LNCAP (cell line): ENCODE measurements around the gene NT5C1A.

Experiments used
- TF ChIP-seq, protein P1 (sequence below): fragments of 450-650 bp; IDR thresholded peaks from 2 replicates; pipeline ENCODE4 v1.5.1; 2017; ENCODE audit warnings: mild to moderate bottlenecking

Gene NT5C1A

DNA sequence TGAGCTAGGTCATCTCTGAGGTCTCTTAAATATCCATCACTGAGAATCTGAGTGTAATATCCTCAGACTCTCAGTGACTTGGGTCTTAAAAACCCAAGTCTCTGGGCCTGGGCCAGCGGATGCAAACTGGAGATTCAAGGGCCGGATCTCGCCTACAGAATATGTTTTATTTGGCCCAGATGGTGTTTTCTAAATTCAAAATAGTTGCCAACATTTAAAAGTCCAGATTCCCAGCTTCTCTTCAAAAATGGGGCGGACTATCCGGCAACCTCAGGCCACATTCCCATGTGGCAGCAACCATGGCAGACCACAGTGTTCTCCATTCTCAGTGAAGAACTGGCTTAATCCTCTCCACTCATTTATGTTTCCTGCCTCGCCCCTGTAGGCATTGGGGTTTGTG is 19.8 kb downstream of the NT5C1A start:
- TF ChIP-seq, protein P1, sequence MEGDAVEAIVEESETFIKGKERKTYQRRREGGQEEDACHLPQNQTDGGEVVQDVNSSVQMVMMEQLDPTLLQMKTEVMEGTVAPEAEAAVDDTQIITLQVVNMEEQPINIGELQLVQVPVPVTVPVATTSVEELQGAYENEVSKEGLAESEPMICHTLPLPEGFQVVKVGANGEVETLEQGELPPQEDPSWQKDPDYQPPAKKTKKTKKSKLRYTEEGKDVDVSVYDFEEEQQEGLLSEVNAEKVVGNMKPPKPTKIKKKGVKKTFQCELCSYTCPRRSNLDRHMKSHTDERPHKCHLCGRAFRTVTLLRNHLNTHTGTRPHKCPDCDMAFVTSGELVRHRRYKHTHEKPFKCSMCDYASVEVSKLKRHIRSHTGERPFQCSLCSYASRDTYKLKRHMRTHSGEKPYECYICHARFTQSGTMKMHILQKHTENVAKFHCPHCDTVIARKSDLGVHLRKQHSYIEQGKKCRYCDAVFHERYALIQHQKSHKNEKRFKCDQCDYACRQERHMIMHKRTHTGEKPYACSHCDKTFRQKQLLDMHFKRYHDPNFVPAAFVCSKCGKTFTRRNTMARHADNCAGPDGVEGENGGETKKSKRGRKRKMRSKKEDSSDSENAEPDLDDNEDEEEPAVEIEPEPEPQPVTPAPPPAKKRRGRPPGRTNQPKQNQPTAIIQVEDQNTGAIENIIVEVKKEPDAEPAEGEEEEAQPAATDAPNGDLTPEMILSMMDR = no peak

- TF ChIP-seq, protein P1 = no peak
Observed at GRCh38 chr1:39650431-39650830, 21.5 kb downstream of the NT5C1A start.

DNA sequence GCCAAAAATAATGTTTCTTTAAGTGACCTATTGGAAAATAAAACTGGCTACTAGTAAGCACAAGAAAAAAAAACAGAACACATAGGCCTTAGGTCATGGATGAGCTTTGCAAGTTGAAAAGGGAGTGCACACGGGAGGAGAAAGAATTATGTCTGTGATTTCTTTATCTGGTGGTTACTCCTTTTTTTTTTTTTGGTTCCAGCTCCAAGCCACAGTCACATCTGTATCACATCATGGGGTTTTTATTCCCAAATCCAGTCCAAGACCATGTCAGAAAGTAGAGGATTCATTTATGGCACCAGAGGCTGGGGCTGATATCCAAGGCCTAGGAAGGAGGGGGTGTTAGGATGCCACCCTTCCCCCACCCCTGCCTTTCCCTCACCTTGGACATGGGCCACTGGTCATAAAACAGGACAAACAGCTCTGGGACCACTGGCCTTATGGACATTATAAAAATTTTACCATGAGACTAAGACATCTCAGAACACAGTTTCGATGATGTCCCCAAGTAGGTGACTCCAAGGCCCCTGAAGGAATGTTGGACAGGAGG is 22.2 kb downstream of the NT5C1A start:
- TF ChIP-seq, protein P1 = no peak

DNA sequence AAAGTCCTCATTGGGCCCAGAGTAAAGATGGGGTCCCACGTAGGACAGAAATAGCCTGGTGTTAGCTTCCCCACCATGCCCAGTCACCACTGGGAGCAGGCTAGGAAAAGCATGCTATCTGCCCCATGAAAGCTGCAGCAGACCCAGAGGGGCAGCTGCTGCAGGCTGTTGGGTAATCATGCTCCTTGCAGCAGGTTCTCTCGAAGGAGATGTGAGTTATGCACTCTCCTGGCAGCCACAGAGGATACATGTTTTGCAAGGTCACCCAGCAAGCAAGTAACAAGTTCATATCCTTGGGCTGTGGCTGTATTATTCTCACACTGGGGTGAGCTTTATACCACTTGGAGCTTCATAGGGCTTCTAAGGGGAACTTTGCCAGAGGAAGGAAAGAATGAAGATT is 23.4 kb downstream of the NT5C1A start:
- TF ChIP-seq, protein P1 = no peak

DNA sequence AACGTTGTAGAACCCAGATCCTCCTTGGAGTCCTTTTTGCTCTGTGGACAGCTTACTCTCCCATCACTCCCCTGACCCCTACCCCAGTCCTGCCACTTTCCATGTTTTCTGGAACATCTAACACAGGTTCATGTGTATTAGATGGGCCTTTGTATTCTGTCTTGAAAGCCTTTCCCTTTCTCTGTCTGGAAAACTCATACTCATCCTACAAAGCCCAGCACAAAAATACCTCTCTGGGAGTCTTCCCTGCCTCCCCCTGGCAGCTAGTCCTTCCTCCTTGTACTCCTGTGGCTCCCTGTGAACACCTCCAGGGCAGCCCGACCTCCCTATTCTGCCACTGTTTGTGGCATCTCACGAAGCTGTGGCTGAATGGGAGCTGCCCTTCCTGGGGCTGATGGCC is 24.7 kb downstream of the NT5C1A start:
- TF ChIP-seq, protein P1 = no peak

GRCh38 chr1:39646232-39647081 is 25.4 kb downstream of the NT5C1A start:
- TF ChIP-seq, protein P1 = no peak

GRCh38 chr1:39645411-39646043 is 26.4 kb downstream of the NT5C1A start:
- TF ChIP-seq, protein P1 = no peak
